ENCODE measurements around the gene CDC23.

GRCh38 chr5:138212828-138213160 lies 329 bp downstream of the CDC23 start:
- TF ChIP-seq POLR2A (IDR thresholded peaks at IDR 0.05), result no peak
- no peak for TF ChIP-seq CTCF (IDR thresholded peaks at IDR 0.05)

Measured in uterus (tissue), 2 donors.